GM12872 (cell line): ENCODE measurements around the gene SIGLEC12.

Source experiments
- TF ChIP-seq, protein P1 (sequence below): IDR thresholded peaks from 3 replicates; pipeline ENCODE4 v1.5.1; 2011; ENCODE audit warnings: low read depth, mild to moderate bottlenecking, low read length, moderate library complexity; ENCODE audit not compliant: insufficient read depth

The SIGLEC12 gene

DNA sequence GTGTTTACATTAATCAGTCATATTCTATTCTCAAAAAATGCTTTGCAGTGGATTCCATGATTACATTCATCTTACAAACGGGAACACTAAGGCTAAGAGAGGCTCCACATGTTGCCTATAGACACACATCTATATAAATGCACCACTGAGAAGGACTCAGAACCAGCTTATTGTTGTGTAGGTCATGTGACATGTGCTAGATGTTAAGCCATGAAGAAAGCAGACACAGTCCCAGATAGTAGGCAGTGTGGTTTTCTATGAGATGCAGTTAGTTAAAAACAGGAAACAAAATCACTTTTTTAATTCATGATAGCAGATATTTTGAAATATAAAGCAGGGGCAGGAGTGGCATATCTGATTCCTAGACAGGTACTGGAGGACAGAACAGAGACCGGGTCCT lies 19.1 kb upstream of the SIGLEC12 start:
- TF ChIP-seq, protein P1, sequence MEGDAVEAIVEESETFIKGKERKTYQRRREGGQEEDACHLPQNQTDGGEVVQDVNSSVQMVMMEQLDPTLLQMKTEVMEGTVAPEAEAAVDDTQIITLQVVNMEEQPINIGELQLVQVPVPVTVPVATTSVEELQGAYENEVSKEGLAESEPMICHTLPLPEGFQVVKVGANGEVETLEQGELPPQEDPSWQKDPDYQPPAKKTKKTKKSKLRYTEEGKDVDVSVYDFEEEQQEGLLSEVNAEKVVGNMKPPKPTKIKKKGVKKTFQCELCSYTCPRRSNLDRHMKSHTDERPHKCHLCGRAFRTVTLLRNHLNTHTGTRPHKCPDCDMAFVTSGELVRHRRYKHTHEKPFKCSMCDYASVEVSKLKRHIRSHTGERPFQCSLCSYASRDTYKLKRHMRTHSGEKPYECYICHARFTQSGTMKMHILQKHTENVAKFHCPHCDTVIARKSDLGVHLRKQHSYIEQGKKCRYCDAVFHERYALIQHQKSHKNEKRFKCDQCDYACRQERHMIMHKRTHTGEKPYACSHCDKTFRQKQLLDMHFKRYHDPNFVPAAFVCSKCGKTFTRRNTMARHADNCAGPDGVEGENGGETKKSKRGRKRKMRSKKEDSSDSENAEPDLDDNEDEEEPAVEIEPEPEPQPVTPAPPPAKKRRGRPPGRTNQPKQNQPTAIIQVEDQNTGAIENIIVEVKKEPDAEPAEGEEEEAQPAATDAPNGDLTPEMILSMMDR: no peak

DNA sequence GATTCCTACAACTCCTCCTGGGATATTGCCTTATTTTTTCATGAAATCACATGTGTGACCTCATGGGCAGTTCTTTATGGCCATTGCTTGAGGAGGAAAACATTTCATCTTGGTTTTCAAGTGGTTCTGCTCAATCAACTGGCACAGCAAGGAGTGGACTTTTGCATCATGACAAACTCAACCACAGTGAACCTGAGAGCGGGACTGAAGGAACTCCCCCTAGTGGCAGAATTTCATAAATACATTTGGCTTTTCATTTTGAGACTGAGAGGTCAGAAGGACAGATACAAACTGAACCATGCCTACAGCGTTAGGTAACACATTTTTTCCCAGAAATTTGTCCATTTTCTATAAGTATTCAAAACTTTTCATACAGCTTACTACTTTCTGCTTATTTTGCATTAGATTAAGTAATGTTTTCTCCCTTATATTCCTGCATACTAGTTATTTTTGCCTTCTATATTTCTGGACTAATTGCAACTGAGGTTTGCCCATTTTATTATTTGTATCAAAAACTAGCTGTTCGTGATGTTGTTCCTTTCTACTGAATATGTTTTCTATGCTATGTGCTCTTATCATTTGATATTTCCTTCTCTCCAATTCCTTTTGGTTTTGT lies 13.4 kb upstream of the SIGLEC12 start:
- TF ChIP-seq, protein P1: peak; percentile 86

DNA sequence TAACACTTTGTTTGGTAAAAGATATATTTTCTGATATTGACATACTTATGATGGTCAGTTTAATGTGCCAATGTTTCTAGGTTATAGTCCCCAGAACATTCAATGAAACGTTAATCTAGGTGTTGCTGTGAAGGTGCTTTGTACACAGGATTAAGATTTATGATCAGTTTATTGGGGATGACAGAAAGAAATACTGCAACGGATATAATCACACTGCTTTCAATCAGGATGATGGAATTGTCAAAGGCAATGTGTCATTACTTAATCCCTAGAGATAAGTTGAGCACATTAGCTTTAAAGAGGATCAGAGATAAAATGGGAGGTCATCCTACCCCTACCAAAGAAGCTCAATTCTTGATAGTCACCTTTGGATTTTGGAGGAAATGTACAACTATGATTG lies 12.4 kb upstream of the SIGLEC12 start:
- TF ChIP-seq, protein P1: no peak

DNA sequence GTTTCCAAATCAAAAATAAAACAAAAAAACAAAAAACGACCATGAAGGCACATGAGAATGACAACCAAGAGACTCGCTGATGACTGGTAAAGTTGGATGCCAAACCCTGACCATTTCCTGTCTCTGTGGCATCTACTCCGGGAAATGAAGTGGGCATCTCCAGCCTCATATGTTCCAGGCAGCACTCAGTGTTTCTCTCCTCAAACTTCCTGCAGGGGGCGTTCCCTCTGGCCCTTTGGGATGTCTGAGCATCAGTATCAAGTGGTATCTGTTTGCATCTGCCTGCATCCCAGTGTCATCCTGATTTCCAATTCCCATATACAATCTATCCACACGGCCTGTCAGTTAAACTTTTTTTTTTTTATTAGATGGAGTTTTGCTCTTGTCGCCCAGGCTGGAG lies 9.8 kb upstream of the SIGLEC12 start:
- TF ChIP-seq, protein P1: peak; percentile 51

DNA sequence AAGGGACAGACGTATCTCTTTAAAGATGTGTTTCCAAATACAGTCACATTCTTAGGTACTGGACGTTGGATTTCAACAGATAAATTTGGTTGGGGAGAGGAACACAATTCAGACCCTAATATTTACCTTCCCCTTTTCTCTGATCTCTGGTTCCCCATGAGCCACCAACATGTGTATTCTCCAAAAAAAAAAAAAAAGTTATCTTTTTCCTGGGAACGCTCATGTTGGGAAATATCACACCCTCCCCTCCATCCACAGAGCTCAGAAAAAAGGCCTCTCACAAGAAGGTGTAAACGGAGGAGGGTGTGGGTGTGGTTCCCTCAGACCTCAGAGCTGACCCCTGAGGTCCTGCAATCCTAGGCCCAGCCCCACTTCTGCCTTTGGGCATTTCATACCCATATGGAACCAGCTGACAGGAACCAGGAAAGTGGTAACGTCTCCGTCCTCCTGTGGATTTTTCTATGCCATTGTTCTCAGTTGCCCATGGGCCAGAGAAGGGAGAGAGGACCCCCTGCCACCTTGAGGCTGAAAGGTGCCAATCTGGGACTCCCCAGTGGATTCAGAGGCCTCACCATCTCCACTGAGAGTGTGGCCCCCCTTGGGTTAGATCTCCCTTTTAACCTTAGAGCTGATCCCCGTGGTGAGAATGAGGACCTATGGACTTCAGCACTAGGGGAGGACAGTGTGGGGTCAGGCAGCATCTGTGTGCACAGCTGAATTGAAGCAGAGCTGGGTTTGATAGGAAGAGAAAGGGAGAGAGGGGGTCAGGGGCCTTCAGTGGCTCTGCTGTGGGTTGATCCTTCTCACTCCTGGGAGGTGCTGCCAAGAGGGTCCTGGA lies 8.4 kb upstream of the SIGLEC12 start:
- TF ChIP-seq, protein P1: no peak

DNA sequence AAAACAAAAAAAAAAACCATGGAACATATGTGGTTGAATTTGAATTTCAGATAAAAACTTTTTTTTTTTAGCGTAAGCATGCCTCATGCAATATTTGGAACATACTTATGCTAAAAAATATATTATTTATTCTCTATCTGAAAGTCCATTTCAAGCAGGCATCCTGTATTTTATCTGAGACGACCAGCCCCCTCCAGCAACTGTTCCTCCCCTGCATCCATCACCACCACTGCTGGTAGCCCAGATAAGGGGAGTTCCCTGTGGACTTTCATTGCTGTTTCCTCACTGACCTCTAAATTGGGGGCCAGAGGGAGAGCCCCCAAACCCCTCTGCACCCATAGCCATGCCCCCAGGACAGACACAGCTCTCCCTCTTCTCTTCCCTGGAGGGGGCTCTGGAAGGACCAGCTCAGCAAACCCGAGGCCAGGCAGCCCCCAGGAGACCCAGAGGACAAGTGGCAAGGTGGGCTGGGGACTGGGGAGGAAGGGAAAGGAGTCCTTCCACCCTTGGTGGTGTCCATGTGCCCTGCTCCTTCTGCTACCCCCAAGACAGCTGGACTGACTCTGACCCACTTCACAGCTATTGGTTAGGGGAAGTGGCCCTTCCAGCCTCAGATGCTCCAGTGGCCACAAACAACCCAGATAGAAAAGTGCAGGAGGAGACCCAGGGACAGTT lies 6.6 kb upstream of the SIGLEC12 start:
- TF ChIP-seq, protein P1: no peak

DNA sequence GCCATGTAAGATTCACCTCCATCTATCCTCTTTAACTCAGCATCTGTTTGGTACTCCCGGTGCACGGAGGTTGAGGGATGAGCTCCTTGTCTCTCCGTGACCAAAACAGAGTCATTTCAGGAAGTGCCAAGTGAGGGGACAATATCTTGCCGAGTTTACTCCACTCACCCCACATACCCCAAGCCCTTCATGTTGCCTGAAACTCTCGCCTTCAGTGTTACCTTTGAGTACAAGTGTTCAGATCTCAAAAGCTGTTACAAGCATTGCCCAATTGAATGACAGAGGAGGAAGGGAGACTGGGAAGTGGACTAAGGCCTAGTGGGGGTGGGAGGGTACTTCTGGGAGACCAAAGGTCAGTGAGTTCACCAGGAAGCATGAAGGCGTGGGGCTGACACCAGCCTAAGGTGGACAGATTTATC lies 6.0 kb upstream of the SIGLEC12 start:
- TF ChIP-seq, protein P1: no peak
